Suprapubic skin (tissue), 4 donors: ENCODE data around the gene CDPF1. TPM values are rescaled to one million over a fixed set of nuclear protein-coding genes. Genes with fewer than 3 reads are reported as not detected.
"Not testable (repeated sequence)": the region's sequence is repeated elsewhere in the genome, so short reads cannot be mapped to it uniquely, and the experiment has no call there.

Experiments used
- DNase-seq, 2 donors: peaks; one replicate each; pipeline ENCODE4 v3.0.0-alpha.2; 2019; ENCODE audit warnings: low spot score in 2 of 2
- H3K27ac ChIP-seq: fragments of 200-600 bp; sonication (generic); one replicate; pipeline ENCODE4 v1.5.1; 2019
- H3K27me3 ChIP-seq: fragments of 200-600 bp; sonication (generic); one replicate; pipeline ENCODE4 v1.5.1; 2019
- H3K36me3 ChIP-seq: fragments of 200-600 bp; sonication (generic); one replicate; pipeline ENCODE4 v1.5.1; 2019
- H3K4me1 ChIP-seq: fragments of 200-600 bp; sonication (generic); one replicate; pipeline ENCODE4 v1.5.1; 2019
- H3K4me3 ChIP-seq: fragments of 200-600 bp; sonication (generic); one replicate; pipeline ENCODE4 v1.5.1; 2019; ENCODE audit warnings: mild to moderate bottlenecking
- H3K9me3 ChIP-seq: fragments of 200-600 bp; sonication (generic); one replicate; pipeline ENCODE4 v1.5.1; 2019
- CTCF ChIP-seq, 2 donors: fragments of 200-600 bp in 1 of 2; fragments of 450-650 bp in 1 of 2; sonication (generic) in 1 of 2; IDR thresholded peaks; one replicate each; pipeline ENCODE4 v1.5.1; 2016 to 2019; ENCODE audit warnings: antibody characterized with exemption in 2 of 2, mild to moderate bottlenecking in 1 of 2, moderate library complexity in 1 of 2
- EP300 ChIP-seq: sonication (generic); formaldehyde crosslinking; IDR thresholded peaks from one replicate; pipeline ENCODE4 v1.6.1; 2017; ENCODE audit warnings: antibody characterized with exemption
- POLR2A ChIP-seq, 2 donors: fragments of 450-650 bp; IDR thresholded peaks; one replicate each; pipeline ENCODE4 v1.6.1; 2017; ENCODE audit warnings: antibody characterized with exemption in 2 of 2, mild to moderate bottlenecking in 2 of 2, moderate library complexity in 2 of 2
- POLR2AphosphoS5 ChIP-seq, 3 donors: sonication (generic); formaldehyde crosslinking; IDR thresholded peaks; one replicate each; pipeline ENCODE4 v1.6.1; 2017; ENCODE audit warnings: antibody characterized with exemption in 3 of 3
- WGBS: methylation state at CpG from one replicate; pipeline ENCODE4 v1.1.5; 2018; 5-methylcytosine and 5-hydroxymethylcytosine counted together
- total RNA-seq, 4 donors: library from RNA; depleted of rRNA; stranded (reverse); fragments of >200 nt; gene quantifications; one replicate each; pipeline ENCODE4 v1.1.0, GENCODE V29; 2016

Gene CDPF1
- total RNA-seq, 4 donors from 2014 or later, result 3.9 to 13.4 (median 9.5) TPM

GRCh38 chr22:46209262-46209661 is 40.8 kb downstream of the CDPF1 start:
- Histone ChIP-seq H3K4me1 (no peaks in the 10 kb centered on the region), H3K27ac (no peak overlapping the region), H3K4me3 (no peak overlapping the region), H3K36me3 (peaks cover 47% of the 10 kb centered on the region), H3K9me3 (peaks cover 8% of the 10 kb centered on the region), H3K27me3 (no peaks in the 10 kb centered on the region)
- WGBS, result 97% methylated on average over 1 of the region's 1 CpG
- DNase-seq, result no peak
- TF ChIP-seq CTCF (IDR thresholded peaks at IDR 0.05) (no peak), POLR2A (IDR thresholded peaks at IDR 0.05) (no peak), POLR2AphosphoS5 (IDR thresholded peaks at IDR 0.05) (no peak), EP300 (no peak)

- Histone ChIP-seq H3K4me3 (no peak overlapping the region), H3K4me1 (no peaks in the 10 kb centered on the region), H3K36me3 (peaks cover 51% of the 10 kb centered on the region), H3K27ac (no peak overlapping the region), H3K9me3 (peaks cover under 1% of the 10 kb centered on the region), H3K27me3 (no peaks in the 10 kb centered on the region)
- 89% methylated on average over 7 of the region's 7 CpGs for WGBS
- TF ChIP-seq EP300, result no peak
- TF ChIP-seq POLR2AphosphoS5 (IDR thresholded peaks at IDR 0.05), result no peak
- TF ChIP-seq CTCF (IDR thresholded peaks at IDR 0.05), result no peak
- TF ChIP-seq POLR2A (IDR thresholded peaks at IDR 0.05), result no peak
- no peak for DNase-seq
These were observed 46.5 kb downstream of the CDPF1 start for GRCh38 chr22:46203601-46203980.

- Histone ChIP-seq H3K4me3 (no peak overlapping the region), H3K36me3 (peaks cover 50% of the 10 kb centered on the region)
These were observed 47.0 kb downstream of the CDPF1 start for GRCh38 chr22:46202897-46203600.

GRCh38 chr22:46201059-46201757 is 48.9 kb downstream of the CDPF1 start:
- no peak for DNase-seq
- Histone ChIP-seq H3K27ac (no peak overlapping the region), H3K9me3 (no peaks in the 10 kb centered on the region), H3K4me1 (no peaks in the 10 kb centered on the region), H3K36me3 (peaks cover 48% of the 10 kb centered on the region), H3K27me3 (no peaks in the 10 kb centered on the region), H3K4me3 (no peak overlapping the region)
- 71% methylated on average over 17 of the region's 17 CpGs for WGBS
- TF ChIP-seq CTCF (IDR thresholded peaks at IDR 0.05) (no peak), EP300 (no peak), POLR2A (IDR thresholded peaks at IDR 0.05) (no peak), POLR2AphosphoS5 (IDR thresholded peaks at IDR 0.05) (no peak)

More at GRCh38 chr22:46202897-46203600, 47.0 kb downstream of the CDPF1 start:
- no peak for TF ChIP-seq EP300
- TF ChIP-seq CTCF (IDR thresholded peaks at IDR 0.05), result no peak
- no peak for TF ChIP-seq POLR2A (IDR thresholded peaks at IDR 0.05)
- no peak for TF ChIP-seq POLR2AphosphoS5 (IDR thresholded peaks at IDR 0.05)
- H3K9me3 ChIP-seq, result no peaks in the 10 kb centered on the region
- no peak overlapping the region for H3K27ac ChIP-seq
- H3K27me3 ChIP-seq, result no peaks in the 10 kb centered on the region
- 94% methylated on average over 12 of the region's 12 CpGs for WGBS
- no peak for DNase-seq
- no peaks in the 10 kb centered on the region for H3K4me1 ChIP-seq

GRCh38 chr22:46198806-46199205 is 51.3 kb downstream of the CDPF1 start:
- H3K36me3 ChIP-seq, result peaks cover 34% of the 10 kb centered on the region
- H3K4me3 ChIP-seq, H3K27ac ChIP-seq, DNase-seq, H3K27me3 ChIP-seq, H3K4me1 ChIP-seq, H3K9me3 ChIP-seq: not testable (repeated sequence)
- WGBS, result 96% methylated on average over 18 of the region's 18 CpGs
